GM19328 (cell line): ENCODE data around the gene DNAI7.

Experiments
- ATAC-seq: cut with Tn5 transposase; IDR thresholded peaks from one replicate; pipeline ENCODE4 v1.9.1; 2021; ENCODE audit warnings: mild to moderate bottlenecking, moderate library complexity; ENCODE audit not compliant: unreplicated experiment

The DNAI7 gene

DNA sequence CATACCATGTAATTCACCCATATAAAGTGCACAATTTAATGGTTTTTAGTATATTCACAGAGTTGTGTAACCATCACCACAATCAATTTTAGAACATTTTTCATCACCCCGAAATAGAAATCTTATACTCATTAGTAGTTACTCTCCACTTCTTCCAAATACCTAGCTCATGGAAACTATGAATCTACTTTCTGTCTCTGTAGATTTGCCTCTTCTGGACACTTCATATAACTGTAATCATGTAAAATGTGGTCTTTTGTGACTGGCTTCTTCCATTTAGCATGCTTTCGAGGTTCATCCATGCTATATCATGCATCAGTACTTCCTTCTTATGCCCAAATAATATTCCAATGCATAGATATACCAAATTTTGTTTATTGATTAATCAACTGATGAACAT is 10.8 kb downstream of the DNAI7 start:
- no peak for ATAC-seq

DNA sequence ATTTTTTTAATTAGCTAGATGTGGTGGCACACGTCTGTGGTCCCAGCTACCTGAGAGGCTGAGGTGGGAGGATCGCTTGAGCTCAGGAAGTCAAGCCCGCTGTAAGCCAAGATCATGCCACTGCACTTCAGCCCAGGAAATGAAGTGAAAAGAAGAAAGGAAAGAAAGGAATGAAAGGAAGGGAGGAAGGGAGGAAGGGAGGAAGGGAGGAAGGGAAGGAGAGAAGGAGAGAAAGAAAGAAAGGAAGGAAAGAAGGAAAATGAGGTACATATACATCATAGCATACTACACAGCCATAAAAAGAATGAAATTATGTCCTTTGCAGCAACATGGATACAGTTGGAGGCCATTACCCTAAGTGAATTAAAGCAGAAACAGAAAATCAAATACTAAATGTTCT is 12.2 kb downstream of the DNAI7 start:
- no peak for ATAC-seq

DNA sequence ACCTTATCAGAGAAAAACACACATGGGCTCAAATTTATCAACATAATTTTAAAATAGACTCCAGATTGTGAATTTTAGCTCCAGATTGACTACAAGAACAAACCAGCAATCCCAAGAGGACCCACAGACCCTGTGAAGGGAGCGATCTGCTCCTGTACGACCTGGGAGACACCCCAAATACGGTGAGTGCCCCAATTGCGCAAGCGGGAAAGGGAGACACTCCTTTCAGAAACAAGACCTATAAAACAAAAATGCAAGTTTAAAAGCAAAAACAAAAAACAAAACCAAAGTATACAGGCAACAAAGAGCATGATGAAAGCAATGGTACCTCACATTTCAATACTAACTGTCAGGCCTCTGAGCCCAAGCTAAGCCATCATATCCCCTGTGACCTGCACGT is 32.1 kb downstream of the DNAI7 start:
- no peak for ATAC-seq

DNA sequence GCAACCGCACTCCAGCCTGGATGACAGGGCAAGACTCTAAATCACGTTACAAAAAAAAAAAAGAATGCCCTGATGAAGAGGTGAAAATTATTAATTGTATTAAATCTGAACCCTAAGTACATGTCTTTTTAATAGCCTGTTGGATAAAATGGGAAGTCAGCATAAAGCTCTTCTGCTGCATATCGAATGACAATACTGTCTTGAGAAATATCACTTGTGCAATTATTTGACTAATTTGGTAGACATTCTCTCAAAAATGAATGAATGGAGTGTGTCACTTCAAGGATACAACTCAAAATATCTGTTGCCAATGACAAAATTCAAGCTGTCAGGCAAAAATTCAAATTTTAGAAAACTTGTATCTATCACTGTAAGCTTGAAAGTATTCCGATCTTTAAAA is 38.9 kb downstream of the DNAI7 start:
- no peak for ATAC-seq

DNA sequence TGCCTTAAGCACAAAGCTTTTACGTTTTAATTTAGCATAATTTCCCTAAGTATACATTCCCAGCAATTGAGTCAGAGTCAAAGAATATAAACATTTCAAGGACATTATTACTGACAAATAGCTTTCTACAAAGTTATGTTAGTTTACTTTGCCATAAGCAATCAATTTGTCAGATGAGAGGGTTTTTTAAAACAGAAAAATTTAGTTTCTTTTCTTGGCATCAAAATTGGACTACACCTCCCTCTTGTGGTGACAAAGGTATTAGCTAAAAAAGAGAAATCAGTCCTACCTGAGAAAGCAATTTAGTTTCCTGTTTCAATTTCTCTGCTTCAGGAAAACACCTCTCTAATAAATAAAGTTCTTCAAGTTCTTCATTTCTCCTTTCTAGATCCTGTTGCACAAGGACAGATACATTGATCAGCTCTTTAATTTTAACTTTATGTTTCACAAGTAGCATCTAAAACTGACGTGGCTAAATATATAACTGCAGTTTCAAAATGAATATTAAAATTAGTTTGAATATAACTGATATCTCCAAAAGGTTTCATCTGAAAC is 39.9 kb downstream of the DNAI7 start:
- ATAC-seq: peak; percentile 49

DNA sequence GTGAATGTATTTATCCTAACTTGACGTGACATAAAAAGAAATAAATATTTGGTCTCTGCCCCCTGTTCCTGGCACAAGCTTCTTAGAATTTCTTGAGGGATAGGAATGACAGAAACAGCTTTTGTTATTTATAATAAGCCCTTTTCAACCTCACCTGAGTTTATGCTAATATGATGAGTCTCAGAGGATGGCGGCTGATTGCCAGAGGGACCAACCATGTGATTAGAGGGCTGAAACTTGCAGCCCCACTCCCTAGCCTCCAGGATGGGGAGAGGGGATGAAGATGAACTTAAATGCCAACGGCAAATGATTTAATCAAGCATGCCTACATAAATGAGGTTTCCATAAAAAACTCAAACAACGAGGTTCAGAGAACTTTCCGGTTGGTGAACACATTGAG is 42.9 kb downstream of the DNAI7 start:
- ATAC-seq: no peak

DNA sequence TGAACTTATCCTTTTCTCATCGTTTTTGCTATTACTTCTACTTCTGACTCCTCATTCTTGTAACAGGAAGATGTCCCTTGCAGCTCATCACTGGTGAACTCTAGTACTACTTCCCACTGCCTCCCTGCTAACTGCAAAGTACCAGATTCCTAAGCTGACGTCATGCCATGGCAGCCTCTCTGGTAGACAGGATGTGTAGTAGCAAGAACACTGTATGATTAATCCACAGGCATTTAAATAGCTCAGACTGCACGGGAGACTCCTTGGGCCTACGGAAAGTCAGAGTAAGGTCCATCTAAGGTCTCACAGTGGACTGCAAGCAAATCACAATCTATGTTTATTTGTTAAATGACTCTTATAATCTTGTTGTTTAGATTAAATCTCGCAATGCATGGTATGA is 43.5 kb downstream of the DNAI7 start:
- ATAC-seq: no peak

DNA sequence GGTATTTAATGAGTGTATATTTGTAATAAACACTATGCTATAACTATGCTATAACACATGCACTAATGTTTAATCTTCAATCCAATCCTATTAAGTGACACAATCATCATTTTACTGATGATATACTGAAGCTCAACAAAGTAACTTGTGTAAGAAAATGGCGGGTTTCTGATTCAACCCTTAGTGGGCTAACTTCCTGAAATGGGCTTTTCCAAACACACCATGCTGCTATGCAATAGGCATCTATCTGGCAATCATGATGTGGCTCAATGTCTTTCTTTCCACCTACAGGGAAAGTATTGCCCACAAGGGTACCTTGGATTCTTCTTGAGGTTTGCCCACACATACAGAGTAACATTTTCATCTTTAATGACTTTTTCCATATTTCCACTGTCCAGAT is 48.3 kb downstream of the DNAI7 start:
- ATAC-seq: no peak

DNA sequence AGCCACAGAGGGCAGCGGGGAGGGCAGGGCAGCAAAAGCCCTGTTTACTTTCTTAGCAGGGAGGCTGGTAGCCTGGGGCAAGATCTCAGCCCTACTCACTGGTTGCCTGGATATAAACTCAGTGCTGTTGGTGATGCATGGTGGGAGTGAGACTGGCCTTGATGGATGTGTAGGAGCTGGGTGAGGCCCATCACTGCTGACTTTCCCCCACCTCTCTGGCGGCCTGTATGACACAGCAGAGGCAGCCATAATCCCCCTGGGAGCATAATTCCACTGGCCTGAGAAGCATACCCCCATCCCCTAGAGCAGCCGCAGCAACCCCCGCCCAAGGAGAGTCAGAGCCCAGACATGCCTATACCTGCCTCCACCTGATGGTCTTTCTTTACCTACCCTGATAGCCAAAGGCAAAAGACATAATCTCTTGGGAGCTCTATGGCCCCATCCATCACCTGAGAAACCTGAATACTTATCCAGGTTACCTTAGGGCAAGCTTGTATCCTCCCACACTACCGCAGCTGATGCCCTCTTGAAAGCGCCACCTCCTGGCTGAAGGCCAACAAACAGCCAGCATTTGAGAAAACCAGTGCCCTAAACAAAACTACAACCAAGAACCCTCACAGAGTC is 59.3 kb downstream of the DNAI7 start:
- ATAC-seq: no peak

DNA sequence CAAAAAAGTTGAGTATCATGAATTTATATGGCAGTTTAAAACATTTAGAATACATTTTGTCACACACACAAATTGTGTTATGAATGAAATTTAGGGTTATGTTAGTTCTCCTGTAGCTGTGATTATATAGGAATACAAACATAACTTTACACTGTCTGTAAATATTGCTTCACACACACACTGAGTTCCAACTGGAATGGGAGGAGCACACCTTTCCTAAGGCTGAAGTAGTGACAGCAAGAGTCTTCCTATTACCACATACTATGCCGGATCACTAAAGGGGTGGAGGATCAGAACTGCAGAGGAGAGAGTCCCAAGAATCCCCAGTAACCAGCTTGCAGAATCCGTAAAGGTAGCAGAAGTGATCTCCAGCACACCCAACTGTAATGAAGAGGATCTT is 63.7 kb downstream of the DNAI7 start:
- ATAC-seq: no peak

DNA sequence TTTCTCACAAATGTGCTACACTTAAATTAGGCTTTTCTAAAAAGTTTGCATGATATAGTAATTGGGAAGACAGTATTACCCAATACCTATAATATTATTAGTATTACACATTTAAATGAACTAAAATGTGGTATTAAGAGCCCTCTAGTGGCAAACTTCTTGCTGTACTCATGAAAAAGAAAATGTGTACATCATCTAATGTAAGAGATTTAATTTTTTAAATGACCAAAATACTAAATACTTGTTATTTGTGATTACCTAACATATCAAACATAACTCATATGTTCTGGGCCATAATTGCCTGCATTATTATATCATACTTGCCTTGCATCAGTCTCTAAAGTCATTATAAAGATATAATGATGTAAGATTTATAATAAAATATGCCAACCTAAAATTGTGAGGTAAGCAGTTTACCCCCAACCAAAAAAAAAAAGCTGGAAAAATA is 64.2 kb downstream of the DNAI7 start:
- no peak for ATAC-seq

DNA sequence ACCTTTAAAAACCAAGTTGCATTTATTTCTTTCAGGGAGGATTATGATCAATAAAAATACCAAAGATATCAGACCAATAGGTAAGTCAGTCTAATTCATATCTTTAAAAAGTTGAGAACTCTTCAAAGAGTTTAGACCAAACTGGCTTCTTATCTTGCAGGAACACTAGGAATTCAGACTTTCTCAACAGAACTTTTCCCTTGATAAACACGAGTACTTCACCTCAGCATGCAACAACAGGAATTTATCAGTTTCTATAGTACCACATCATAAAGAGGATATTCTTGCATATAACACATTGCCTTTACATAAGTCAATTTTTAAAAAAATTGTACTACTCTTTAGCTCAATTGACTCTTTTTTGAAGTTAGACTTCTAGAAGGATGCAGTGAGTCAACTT is 68.2 kb downstream of the DNAI7 start:
- ATAC-seq: no peak

DNA sequence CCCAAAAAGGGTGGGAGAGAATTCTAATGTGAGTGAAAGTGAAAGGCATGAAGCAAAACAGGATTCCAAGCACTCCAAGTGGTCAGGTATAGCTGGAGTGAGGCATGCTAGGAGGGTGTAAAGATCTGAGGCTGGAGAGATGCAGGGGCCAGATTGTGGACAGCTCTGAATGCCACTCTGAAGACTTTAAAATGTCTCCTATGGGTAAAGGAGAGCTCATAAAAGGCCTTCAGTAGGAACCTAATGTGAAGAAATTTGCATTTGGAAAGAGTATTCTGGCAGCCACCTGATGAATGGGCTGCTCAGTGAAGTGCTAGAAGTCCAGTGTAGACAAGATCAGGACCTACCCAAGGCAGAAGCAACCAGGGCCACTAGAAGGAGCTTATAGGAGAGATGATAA is 68.9 kb downstream of the DNAI7 start:
- ATAC-seq: no peak

DNA sequence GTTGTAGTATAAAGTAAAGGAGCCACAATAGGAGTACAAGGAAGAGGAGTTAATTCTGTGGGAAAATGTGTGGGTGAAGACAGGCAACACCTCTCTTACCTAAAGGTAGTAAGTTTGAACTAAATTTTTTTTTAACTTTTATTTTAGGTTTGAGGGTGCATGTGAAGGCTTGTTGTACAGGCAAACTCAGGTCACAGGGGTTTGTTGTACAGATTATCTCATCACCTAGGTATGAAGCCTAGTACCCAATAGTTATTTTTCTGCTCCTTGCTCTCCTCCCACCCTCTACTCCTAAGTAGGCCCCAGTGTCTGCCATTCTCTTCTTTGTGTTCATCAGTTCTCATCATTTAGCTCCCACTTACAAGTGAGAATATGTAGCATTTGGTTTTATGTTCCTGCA is 70.5 kb downstream of the DNAI7 start:
- ATAC-seq: no peak

DNA sequence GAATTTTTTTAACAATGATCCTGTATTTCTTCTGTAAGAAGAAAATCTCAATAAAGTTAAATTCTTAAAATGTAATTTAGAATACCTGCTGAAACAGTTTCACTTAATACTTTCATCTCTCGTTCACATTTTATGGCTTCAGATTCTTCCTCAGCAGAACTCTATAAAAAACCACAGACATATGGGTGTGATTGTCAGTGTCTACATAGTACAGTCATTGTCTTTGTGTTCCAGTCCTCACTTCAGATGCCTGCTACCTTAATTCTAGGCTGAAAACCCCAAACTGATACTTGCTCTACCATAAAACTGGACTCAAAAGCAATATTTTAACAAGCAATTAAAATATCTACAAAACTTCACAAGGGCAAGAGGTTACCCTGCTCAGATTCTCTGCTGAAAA is 71.8 kb downstream of the DNAI7 start:
- no peak for ATAC-seq

DNA sequence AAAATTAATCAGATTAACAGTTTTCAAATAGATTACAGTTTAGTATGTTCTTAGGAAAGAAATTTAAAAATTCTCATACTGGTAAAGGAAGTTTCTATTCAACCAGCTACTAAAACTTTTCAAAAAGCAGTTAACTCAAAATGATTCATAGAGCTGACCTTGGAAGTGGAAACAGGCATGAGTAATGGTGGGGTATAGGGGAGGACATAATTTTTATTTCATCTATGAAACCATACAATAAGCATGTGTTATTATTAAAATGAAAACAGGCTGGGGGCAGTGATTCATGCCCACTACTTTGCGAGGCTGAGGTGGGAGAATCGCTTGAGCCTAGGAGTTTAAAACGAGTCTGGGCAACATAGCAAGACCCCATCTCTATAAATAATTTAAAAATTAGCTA is 73.0 kb downstream of the DNAI7 start:
- no peak for ATAC-seq

DNA sequence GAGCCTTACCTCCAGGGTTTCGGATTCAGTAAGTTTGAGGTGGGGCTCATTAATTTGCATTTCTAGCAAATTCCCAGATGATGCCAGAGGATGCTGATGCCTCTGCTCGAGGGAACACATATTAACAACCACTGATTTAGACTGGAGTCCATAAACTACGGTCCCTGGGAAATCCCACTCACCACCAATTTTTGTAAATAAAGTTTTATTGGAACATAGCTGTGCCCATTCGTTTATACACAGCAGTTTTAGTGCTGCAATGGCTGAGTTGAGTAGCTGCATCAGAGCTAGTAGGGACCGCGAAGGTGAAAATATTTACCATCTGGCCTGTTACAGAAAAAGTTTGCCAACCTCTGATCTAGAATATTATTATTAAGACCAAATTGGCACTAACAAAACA is 73.8 kb downstream of the DNAI7 start:
- ATAC-seq: no peak

DNA sequence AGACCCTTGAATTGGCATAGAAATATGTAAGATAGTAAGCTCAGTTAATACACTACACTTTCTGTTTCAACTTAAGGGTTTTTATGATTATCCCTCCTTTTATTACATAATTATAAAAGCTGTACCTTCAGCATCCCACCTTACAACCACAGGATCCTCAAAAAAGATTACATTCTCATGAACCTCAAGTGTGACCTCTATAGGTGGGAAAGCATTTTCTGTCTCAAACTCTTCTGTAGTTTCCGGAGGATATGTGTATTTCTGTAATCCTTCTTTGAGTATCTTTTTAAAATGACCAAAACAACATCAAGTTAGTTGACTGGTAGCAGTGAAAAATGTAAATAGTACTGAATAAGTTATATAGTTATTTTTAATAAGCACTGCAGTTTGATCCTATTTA is 75.9 kb downstream of the DNAI7 start:
- ATAC-seq: no peak

DNA sequence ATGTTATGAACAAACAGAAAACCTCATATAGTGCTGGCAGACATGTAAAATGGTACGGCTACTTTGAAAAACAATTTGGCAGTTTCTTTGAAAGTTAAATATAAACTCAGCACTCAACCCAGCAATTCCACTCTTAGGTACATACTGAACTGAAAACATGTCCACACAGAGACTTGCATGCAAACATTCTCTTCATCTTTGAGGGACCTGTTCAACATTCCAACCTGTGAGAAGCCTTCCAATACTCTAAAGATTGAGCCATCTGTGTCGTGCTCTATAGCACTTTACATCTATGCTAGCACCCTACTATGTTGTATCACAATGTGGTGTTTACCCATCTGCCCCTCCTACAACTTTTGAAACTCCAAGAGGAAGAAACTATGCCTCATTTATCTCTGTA is 79.3 kb downstream of the DNAI7 start:
- no peak for ATAC-seq

DNA sequence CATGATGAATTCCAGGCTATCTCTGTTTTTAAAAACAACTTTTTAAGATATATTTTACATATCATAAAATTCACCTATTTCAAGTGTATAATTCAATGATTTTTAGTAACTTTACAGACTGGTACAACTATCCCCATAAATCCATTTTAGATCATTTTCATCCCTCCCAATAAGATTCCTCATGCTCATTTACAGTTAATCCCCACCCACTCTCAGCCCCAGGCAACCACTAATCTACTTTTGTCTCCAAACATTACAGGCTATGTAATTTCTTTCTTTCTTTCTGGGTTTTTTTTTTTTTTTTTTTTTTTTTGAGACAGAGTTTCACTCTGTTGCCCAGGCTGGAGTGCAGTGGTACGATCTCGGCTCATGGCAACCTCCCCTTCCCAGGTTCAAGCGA is 81.3 kb downstream of the DNAI7 start:
- no peak for ATAC-seq

DNA sequence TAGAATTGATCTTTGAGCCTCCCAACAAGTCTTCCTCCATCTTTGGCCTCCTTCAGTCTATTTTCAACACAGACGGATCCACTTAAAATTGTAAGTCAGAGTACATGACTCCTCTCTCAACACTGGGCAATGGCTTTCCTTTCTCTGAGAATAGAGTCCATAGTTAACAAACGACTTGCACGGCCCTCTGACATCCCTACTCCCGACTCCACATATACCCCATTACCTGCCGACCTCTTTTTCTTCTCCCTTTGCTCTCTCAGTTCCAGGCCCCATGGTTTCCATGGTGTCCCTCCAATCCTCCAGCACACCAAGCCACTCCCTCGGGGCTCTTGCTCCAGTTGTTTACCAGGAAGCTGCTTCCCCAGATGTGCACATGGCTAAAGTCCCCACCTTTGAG is 84.7 kb downstream of the DNAI7 start:
- no peak for ATAC-seq

DNA sequence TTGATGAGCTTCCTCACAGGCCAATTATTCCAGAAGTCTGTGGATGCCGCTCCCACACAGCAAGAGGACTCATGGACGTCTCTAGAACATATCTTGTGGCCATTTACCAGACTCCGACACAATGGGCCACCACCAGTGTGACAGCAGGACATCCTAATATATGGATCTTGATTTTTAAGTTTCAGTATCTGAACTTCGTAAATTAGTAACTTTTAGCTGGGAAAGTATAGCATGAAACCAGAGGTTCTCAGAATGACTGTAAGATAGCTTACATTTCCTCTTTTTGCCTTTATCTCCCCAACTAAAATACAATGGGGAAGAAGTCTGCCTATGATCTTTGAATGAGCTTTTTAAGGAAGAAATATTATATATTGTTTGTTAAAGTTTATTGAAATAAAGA is 87.0 kb downstream of the DNAI7 start:
- ATAC-seq: peak; percentile 72

DNA sequence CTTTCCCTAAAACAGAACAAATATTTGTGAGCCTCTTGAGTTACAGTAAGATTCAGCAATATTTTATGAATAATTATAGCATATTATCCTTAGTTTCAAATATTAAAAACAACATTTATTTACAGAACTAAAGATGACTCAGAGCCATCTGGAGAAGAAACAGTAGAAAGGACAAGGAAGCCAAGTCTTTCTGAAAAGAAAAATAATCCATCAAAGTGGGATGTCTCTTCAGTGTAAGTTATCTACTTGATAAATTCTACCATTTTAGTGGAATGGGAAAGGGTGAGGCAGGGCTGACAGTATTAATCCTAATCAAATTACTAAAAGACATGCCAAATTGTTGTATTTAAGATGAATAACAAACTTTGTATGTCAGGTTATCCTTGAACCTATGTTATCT is 88.1 kb downstream of the DNAI7 start:
- no peak for ATAC-seq
